Stimulated activated CD4-positive, alpha-beta T cell treated with anti-CD3 and anti-CD28 coated beads, Interleukin-12 subunit alpha, Interleukin-12 subunit beta, amount 100 ng/mL, for 24 hours (primary cell): Measurements from ENCODE around the gene PNPLA2.

Source experiments
- DNase-seq, 2 experiments: peaks; one replicate each; pipeline ENCODE4 v3.0.0-alpha.2; 2020; ENCODE audit warnings: low read depth in 2 of 2

The PNPLA2 gene

DNA sequence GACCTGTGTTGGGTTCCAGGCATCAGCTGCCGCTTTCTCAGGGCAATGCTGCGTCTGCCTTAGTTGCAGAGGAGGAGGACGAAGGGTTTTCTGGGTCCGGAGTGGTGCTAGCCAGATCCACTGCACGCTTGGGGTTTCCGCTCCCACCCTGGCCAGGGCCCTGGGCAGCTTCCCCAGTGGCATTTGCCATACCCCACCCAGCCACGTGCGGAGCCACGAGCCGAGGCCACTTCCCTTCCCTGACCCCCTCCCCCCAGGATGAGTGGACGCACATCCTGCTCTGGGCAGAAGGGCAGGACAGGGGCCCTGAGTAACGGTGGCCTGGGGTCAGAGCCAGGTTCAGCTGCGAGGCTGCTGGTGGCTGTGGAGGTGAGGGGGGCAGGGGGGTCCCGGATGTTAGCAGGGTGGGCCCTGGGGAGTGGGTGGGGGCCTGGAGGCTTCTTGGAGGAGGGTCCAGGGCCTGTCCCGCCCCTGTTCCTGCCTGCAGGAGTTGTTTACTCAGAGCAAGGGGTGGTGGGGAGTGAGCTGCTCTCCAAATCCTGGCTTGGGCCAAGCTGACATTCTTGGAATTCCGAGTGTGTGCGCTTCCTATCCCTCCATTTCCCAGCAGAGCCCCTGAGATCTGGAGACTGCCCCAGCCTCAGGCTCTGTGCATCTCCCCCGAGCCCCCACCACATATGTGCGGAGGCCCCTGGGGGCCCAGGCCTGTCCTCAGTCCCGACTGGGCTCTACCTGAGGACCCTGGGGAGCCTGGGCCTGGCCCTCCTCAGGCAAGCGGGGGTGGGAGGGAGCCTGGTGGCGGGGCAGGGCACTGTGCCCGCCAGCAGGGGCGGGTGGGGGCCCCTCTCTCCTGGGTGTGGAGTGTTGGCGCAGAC is 25.3 kb downstream of the PNPLA2 start:
- no peak for DNase-seq

DNA sequence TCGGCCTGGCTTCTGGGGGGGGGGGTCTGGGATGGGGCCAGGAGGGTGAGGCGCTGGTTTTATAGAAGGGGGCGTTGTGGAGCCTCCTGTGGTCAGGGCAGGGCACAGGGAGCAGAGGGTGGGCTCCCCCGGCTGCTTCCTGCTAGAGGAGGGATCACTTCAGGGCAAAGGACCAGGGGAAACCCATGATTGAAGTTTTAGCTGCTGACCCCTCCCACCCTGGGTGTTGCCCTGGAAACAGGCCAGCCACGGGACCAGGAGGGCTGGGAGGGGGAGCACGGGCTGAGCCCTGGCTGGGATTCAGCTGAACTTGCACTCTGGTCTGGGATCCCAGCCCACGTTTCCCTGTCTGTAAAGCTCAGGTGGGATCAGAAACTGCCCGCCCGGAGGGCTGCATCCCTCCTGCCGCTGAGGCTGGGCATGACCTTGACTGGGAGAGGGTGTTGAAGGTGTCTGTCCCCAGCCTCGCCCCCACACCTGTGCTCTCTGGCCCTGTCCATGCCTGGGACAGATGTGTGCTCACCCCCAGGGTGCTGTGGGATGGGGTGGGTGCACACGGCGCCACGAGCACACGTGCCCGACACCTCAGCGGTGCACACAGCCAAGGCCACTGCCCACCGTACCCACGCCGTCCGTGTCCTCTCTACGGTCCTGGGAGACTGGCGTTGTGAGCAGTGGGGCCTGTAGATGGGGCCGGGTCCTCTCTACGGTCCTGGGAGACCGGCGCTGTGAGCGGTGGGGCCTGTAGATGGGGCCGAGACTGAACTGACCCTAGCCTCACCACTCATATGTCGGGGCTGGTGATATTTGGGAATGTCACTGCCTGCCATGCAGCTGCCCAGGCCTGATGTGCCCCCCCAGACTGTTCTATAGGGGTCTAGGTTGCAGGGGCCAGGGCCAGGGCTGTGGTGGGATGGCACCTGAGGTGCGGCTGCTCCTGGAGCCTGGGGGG is 26.3 kb downstream of the PNPLA2 start:
- no peak for DNase-seq

DNA sequence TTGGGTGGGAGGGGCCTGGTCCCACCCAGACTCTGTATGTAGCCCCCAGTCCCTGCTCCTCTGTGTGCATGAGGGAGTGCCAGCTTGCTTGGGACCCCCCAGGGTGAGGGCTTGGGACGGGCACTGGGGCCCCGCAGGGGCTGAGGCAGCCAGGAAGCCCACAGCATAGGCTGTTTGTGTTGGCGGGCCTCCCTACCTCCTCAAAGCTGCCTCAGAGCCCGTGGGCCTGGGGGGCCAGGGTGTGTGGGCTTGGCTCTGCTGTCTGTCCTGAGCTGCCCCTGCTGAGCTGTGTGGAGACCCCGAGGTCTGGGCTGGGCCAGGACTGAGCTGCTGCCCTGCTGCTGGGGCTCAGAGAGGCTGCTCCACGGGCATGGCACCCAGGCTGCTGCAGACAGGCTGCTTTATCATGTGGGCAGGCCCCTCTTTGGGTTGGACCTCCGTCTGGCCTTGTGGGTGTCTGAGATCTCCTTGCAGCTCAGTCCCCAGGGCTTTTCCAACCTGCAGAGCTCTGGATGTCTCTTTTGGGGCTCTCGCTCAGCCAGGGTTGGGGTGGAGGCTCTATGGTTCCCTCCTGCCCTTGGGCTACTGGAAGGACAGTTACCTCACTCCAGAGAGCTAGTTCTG is 27.3 kb downstream of the PNPLA2 start:
- DNase-seq = no peak

DNA sequence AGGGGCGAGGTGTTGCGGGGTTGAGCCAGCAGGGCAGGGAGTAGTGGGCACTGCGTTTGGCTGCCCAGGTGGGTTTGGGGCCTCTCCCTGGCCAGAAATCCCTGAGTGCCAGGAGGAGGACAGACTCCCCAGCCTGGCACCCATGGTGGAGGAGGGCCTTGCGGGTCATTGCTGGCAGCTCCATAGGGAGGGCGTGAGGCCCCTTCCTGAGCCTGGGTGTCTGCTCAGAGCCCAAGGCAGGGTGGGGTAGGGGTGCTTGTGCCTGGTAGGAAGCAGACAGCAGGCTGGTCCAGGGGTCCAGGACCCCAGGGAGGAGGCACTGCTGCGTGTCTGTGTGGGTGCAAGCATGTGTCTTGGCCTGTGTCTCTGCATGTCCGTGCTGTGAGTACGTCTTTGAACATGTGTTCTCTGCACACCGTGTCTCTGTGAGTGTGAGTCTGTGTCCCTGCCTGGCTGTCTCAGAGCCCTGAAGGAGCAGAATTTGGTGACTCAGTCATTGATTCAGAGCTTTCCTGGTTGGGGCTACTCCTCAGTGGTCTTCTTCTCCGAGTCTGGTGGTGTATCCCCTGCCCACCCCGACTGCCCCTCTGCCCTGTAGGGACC is 27.9 kb downstream of the PNPLA2 start:
- no peak for DNase-seq

DNA sequence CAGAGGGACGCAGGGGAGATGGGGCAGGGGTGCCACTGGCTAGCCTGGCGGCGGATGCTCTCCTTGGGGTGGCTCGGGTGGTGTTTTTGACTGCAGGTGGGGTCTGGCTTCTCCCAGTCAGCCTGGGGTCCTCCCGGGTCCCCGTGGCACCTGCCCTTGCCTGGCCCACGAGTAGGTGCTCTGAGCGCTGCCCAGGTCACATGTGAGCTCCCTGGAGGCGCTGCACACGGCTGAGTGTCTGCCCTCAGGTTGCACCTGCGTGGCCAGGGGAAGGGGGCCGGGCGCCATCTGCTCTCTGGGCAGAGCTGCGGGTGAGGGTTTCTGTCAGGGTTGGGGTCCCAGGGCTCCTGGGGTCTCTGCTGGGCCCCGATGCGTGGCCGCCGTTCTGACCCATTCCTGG is 29.2 kb downstream of the PNPLA2 start:
- DNase-seq = no peak

DNA sequence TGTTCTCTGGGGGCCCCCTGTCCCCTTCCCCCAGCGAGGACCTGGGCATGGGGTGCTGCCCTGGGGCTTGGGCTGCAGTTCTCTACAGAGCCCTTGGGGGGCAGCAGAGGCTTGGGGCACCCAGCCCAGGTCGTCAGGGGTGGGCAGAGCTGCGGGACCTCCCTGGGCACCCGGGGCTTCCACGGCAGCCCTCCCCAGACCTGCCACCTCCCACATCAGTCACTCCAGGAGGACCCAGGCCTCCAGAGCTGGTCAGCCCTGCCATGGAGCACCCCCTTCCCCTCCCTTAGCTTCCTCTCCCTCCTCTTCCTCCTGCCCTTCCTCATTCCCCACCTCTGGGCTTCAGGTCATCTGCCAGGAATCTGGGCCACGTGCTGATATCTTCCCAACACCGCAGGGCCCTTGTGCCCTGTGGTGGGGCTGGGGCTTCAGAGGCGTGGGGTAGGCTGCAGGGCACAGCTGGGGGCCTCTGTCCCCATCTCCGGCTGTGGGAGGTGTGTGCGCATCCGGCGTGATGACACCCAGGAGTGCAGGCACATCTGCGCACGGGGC is 29.7 kb downstream of the PNPLA2 start:
- peak; percentile 38 to 54 for DNase-seq

DNA sequence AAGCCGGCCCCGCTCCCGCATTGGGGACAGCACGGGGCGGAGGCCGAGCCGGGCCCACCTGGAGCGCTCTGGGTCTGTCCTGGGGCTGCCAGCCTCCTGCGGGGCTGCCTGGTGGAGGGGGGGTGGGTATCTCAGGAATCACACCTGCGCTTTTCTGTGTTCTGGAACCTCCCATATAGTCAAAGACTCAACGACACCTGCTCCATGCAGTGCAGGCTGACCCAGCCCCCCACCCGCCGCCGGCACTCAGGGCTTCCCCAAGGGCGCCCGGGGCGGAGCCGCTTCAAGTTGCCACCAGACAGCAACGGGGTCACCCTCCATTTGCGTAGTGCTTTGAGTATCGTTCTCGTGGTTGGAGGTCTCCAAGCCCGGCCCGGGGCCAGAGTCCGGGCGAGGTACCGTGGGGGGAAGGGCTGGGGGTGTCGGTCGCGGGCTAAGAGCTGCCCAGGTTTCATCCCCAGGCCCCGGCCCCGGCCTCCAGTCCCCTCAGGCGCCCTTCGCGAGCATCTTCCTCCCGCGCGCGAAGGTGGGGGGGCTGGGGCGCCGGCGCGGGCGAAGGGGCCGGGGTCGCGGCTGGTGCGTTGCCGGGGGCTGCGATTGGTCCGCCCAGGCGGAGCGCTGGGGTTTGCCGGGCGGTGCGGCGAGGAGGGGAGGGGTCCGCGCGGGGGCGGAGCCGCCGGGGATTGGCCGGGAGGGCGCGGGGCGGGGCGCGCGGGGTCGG is 30.6 kb downstream of the PNPLA2 start:
- DNase-seq = no peak

DNA sequence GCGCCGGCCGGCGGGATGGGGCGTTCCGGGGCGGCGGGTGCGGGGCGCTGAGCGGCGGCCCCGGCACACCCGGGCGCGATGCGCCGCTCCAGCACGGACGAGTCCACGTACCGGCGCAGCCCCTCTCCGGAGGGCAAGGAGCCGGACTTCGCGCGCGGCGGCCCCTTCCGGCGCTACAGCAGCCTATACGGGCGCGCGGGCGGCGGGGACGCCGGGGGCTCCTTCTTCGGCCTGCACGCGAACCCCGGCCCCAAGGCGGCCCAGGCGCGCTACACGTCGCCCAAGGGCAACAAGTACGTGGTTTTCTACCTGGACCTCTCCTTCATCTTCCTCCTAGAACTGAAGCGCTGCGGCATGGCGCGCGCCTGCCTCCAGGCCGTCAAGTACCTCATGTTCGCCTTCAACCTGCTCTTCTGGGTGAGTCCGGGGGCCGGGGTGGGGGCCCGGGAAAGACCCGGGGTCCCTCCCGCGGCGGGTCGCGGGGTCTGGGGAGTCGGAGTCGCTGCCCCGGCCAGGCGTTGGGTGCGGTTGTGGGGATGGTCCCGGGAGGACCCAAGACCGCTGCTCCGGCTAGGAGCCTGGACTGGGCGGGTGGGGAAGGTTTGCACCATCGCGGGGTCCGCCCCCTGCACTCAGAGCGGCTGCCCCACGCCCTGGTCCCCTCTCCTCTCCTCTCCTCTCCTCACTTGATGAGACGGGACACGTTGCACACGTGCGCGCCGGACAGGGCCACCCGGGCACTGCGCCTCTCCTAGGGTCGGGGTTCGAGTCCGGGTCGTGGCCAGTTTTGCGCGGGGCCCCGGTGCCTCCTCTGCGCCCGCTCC is 31.4 kb downstream of the PNPLA2 start:
- no peak for DNase-seq

DNA sequence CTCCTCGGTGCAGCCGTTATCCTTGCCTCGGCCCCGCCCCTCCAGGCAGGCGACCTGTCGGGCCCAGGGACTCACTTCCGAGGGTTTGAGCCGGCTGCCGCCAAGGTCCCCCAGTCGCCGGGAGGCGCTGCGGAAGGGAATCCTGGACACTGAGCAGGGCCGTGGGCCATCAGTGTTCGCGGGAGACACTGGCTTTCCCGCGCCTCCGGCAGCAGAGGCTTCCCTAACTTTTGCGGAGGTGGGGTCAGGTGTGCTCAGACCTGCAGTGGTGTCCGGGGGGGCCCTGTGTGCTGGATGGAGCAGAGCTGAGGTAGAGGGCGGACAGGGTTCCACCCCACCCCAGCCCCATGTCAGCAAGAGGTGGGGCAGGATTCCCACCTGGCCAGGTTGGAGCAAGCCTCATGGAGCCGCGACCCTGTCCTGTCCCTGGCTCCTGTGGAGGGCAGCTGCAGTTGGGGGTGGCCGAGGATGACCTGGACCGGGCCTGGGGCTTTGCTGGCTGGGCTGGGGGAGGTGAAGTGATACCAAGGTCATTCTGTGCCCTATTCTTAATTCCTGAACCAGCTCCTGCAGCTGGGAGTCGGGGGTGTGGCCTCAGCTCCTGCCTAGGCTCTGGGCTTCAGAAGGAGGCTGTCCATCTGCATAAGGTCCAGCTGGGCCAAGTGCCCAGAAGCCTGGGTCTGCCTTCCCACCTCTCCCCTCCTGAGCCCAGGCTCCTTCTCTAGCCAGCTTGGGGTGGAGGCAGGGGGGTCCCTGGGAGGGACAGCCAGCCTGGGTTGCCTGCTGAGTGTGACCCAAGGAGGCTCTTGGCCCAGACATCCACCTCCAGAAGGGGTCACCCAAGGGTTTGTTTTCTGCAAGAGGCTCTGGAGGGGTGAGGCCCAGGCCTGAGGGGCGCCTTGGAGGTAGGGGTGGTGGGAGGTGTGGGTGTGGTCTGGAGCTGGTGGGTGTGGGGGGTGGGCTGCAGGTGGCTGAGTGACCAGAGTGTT is 32.4 kb downstream of the PNPLA2 start:
- DNase-seq = no peak

DNA sequence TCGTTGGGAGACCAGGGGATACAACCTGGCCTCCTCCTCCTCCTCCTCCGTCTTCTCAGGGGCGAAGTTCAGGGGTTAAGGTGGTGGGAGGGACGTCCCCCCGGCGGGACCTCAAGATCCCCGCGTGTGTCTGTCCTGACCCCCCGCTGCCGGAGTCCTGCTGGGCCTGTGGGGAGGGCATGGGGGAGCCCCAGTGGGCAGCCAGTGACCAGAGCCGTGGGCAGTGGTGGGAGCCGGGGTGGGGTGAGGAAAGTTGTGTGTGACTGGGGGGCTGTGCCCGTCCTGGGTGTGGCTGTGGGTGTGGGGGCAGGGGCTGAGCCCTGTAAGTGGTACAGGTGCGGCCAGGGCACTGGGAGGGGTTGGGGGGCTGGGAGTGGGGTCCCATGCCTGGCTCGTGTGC is 34.0 kb downstream of the PNPLA2 start:
- DNase-seq = no peak

DNA sequence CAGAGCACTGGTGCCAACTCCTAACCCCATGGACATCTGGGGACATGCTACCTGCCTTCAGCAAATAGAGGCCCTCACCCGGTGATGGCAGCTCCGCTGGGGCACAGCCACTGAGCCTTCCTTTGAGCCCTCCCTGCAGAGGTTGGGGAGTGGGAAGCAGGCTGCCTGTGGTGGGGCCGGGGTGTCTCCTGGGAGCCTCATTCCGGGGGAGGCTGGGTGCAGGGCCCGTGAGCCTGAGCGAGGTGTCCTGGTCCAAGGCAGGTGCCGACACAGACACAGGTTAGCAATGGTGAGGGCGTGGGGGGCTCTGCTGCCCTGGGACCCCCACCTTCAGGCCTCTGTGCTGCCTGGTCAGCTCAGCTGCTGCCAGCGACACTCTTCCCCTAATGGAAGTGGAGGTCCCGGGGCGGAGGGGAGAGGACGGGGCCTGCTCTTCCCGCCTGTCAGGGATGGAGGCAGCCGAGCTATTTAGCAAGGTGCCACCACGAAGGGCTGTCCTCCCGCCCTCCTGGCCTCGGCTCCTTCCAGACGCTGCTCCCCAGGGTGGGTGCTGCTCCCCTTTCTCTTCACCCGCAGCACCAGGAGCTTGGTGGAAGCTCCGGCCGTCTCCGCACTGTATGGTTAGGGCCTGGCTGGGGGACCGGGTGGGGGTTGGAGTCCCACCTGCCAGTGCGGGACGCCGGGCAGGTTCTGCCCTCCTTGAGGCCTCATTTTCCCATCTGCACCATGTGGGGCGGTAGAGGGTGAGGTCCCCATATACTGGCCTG is 35.2 kb downstream of the PNPLA2 start:
- no peak for DNase-seq

DNA sequence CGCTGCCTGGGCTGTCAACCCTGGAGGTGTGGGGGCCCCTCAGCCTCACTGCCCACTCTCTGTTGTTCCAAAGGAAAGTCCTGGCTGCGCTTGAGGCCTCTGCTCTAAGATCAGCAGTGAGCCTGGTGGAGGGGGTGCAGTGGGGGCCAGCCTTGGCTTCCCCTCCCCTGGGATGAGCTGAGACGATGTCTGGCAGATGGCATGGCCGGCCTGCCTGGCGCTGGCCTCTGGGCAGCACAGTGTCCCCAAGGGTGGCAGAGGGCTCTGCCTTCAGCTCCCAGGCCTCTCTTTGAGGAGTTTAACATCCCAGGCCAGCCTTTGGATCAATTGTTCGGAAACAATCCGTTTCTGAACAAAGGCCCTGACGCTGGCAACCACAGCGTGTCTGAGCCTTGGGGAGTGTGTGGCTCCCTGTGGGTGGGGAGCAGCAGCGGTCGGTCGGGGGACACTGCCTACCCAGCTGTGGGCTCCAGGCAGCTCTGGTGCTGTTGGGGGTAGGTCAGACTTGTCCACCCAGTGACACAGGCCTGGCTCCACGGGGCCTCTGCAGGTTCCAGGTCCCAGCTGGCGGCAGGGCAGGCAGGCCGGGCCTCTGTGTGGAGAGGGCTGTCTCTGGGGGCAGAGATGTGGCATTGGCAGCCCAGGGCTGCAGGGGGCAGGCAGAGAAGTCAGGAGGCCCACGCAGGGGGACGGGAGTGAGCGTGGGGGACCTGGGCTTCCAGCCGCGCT is 36.1 kb downstream of the PNPLA2 start:
- DNase-seq = no peak

DNA sequence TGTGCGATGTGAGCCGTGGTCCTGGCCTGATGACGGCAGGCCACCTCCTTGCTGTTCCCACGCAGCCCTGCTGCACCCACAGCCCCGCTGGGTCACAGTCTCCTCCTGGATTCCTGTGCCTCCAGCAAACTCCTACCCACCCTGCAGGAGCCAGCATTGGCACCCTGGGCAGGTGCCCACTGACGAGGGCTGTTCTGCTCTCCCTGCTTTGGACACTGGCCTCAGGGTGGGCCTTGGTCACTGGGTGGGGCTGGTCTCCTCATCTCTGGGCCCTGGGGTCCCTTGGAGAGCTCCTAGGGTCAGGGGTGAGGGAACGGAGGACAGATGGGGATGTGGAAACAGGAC is 36.6 kb downstream of the PNPLA2 start:
- DNase-seq = no peak

DNA sequence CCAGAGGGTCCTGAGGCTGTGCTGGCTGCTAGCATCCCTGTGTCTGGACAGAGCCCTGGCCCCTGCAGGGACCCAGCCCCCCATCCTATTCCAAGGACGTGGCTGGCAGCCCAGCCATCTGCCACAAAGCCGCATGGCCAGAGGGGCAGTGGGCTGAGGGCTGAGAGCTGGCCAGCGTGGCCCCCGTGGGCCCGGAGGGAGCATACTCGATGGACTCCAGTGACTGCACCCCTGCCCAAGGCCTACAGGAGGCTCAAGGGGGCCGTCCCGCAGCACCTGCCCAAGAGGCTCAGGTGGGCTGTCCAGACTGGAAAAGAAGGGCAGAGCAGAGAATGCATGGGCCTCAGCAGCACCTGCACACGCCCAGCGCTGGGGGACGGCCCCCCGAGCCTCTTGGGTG is 37.1 kb downstream of the PNPLA2 start:
- DNase-seq = no peak

DNA sequence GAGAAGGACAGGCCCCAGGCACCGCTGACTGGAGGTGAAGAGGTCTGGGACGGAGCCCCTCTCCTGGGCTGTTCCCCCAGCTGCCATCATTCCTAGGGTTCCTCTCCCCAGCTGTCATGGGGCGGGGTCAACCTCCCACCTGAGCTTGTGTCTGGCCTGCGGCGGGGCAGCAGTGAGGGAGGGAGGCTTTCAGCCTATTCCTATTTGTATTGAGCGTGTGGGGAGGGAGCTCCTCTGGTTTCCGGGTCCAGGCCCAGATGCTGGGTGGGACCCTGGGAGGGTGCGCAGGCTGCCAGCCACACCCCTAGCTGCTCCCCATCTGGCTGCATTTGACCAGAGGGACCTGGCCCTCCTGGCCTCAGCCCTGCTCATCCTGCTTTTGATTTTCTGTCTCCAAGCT is 37.7 kb downstream of the PNPLA2 start:
- no peak for DNase-seq

DNA sequence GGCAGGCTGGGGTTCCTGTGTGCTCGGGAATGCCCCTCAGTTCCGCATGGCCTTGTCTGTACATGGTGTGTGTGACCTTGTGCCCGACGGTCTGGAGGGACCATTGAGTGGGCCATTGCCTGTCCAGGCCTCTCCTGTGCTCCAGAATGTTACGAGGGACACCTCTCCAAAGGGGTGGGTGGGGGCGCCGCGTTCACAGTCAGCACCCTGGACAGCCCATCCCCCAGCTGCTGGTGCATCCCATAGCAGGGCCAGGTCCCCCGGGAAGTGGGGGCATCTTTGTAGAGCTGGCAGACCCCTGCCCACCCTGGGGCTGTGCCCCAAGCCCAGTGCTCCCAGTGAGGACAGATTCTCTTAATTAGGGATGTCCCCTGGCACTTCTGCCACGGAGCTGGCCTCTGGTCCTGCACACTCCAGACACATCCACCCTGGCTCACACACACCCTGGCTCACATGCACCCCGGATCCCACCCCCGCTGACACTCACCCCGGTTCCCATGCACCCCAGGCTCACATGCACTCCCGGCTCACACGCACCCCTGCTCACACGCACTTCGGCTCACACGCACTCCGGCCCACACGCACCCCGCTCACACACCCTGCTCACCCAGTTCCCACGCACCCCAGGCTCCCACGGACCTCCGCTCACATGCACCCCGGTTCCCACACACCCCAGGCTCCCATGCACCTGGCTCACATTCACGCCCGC is 39.5 kb downstream of the PNPLA2 start:
- no peak for DNase-seq
